Stimulated activated CD8-positive, alpha-beta memory T cell treated with anti-CD3 and anti-CD28 coated beads, Interleukin-15, amount 100 ng/mL, for 48 hours (primary cell): ENCODE results near the gene NAPA.
A peak's percentile ranks its signal among the peaks of the same experiment; 100 is the strongest.

Experiments
- DNase-seq, 2 donors: peaks; one replicate each; pipeline ENCODE4 v3.0.0-alpha.2; 2020; ENCODE audit warnings: low read depth in 2 of 2

Gene NAPA

DNA sequence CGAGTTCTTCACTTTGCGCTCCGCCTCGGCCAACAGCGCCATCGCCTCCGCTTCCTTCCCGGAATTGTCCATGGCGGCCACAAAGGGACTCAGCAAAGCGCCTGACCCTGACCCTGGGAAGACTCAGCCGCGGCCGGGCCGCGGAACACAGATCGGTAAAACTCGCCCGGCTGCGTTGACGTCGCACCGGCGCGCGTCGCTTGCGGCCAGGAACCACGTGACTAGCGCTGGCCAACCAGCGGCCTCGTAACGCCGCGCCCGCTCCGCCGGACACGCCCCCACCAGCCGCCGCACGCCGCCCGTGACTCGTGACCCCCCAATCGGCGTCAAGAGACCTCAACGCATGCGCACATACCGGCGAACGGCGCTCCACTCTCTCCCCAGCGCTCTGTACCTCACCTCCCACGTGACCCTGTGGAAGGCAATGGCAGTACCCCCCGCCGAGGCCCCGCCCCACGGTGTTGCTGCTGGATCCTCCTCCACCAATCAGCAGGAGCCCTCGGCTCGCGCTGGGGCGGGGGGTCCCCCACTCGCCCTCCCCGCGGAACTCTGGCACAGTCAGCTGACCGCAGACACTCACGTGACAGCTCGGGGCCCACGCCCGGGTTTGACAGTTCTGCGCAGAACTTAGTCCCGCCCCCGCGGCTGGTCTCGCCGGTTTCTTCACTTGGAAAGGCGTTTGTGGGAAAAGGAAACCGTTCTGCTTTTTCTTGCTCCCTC is at the start of gene NAPA:
TSS of gene NAPA (minus strand) at position 195 of the 720 bp plus-strand sequence. CDS start at position 72, 123 bp downstream.
- peak; percentile 100 for DNase-seq

DNA sequence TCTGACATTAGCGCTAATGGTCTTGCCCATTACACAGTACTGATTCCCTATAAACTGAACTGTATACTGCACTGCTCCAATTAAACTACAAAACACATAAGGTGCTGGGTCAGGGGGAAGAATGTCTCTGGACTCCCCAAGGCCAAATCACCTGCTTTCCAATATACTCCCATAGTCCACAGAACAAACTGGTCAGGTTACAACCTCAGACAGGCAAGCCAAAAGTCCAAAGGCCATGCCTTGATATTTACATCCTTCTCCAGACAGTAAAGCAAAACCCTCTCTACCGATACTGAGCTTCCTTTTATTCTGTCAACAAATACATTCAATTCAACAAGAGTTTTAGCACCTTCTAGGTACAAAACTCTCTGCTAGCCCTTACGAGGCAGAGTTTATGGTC is 49.2 kb upstream of the NAPA start:
- no peak for DNase-seq

DNA sequence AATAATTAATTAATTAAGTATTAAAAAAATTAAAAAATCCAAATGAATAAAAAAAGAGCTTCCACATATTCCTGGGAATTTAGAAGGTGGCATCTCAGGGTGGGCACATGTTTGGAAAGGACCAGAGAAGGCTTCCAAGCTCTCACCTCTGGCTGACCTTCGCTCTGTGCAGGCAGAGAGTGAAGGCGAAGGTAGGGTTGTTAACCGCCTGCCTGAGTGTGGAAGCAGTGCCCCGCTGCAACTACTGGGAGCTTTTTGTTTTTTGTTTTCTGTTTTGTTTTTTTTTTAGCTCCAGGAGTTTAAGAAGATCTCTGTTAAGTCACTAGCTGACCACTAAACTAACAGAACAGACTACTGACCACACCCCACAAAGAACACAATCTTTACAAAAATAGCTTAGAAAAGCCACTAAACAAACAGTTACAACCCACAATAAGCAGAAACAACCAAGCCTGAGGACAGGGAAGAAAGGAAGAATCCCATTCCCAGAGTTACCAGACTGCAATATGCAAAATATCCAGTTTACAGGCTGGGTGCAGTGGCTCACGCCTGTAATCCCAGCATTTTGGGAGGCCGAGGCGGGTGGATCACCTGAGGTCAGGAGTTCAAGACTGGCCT is 46.7 kb upstream of the NAPA start:
- DNase-seq, result no peak

DNA sequence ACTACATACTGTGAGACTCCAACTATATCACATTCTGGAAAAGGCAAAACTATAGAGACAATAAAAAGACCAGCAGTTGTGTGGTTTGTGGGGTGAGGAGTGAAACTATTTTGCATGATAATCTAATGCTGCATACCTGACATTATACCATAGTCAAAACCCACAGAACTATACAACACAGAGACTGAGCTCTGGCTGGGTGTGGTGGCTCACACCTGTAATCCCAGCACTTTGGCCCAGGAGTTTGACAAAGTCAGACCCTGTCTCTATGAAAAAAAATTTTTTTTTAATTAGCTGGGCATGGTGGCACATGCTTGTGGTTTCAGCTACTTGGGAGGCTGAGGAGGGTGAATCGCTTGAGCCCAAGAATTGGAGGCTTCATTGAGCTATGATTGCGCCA is 46.1 kb upstream of the NAPA start:
- DNase-seq, result no peak

DNA sequence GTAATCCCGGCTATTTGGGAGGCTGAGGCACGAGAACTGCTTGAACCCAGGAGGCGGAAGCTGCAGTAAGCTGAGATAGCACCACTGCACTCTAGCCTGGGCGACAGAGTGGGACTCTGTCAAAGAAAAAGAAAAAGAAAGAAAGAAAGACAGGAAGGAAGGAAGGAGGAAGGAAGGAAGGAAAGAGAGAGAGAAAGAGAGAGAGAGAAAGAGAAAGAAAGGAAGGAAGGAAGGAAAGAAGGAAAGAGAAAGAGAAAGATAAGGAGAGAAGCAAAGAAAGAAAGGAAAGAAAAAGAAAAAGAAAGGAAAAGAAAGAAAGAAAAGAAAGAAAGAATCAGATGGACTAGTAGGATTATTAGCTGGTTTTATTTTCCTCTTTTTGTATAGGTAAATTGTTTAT is 35.3 kb upstream of the NAPA start:
- no peak for DNase-seq

DNA sequence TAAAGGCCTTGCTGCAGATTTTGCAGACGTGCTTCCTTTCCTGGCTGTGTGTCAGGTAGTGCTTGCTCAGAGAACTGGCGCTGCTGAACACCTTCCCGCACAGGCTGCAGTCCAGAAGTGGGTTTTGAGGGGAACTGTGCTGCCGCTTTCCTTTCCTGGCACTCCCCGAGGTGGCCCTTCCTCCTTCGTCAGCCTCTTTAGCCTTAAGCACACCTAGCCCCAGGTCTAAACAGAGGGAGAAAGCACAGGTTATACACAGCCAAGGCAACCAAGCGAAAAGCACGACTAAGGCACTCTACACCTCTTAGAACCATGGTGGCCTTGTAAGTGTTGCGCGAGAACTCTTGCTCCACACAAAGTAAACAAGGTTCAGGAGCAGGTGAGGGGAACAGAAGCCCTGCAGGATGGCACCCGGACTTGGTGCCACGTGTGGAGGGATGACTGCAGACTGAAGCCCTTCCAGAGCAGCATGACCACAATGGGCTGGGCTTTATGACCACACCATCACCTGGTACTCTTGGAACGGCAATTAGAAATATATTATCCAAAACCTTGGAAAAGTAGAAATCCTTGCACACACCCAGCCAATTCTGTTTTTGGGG is 34.5 kb upstream of the NAPA start:
- no peak for DNase-seq

DNA sequence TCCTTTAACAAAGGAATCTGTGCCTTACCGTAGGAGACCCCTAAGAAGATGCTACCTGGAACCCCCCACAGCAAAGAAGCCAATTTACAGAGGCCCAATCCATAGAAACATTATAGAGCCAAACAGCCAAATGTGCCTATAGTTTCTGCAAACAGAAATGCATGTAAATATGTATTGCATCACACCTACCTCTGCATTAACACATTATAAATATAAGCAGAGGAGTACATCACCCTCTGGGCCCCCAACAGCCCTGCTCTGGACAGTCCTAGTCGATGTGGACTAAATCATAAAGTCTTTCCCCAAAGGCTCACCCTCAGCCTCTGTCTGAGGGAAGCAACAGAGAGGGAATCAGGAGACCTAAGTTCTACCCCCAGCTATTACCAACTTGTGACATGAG is 32.3 kb upstream of the NAPA start:
- DNase-seq, result no peak

DNA sequence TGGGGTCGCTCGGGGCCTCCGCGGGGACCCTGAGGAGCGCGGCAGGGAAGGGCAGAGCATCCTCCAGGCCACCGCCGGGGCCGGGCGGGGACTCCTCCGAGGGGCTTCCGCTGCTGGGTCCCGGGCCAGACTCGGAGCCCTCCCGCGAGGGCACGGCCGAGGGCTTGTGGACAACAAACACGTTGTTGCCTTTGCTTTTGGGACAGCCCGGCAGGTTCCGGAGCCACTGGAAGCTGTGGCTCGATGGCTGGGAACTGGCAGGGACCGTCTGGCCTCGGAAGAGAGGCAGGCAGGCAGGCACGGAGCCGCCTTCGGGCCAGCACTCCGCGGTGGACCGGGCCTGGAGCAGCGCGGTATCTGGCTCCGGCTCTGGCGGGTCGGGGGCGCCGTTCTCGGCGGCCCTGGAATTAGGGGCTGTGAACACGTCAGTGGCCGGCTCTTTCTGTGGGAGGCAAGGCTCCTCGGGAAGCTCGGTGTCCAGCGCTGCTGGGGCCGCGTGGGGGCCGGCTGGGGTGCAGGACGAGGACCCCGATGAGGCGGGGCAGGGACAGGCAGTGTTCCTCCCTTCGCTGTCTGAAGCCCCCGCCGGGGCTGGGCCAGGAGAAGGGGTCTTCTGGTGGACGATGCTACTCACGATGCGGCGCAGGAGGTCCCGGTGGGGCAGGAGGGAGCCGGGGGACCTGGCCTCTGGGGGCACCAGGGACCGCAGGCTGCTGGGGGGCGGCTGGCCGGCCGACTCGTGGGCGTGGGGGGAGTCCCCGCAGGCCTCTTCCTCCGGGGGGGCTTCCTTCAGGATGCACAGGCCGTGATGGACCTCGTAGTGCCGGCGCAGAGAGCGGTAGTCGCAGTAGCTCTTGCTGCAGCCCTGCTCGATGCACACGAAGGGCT is 30.4 kb upstream of the NAPA start:
- no peak for DNase-seq

DNA sequence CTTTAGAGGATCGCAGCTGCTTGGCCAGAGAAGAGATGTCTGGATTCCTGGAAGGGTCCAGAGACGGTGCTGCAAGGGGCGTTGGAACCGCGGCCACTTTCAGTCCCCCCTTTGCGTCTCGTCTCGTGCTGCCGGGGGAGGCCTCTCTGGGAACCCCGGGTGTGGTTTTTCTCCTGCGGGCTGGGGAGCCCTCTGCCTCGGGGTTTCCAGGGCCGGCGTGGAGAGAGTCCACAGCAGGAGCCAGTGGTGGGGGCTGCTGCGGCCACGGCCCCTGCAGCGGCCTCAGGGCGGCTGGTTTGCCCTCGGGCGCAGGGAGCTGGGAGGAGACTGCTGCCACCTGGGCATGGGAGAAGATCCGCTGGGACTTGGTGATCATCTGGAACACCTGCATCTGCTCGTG is 29.6 kb upstream of the NAPA start:
- no peak for DNase-seq

DNA sequence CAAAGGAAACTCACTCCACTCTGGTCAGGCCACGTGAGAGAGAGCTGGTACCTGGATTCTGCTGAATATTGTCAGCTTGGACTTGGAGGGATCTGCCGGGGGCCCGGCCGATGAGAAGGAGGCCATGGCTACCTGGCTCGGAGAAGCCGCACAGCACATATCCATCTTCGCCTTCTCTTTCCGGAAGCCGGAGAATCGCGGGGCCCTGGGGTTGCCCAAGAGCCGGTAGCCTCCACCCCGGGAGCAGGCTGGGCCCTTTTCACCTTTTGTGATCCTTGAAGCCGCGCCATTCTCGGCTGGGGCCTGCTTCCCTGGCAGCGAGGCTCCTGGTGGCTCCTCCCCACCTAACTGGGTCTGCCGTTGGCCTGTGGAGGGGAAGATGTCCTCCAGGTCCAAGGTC is 29.2 kb upstream of the NAPA start:
- no peak for DNase-seq

DNA sequence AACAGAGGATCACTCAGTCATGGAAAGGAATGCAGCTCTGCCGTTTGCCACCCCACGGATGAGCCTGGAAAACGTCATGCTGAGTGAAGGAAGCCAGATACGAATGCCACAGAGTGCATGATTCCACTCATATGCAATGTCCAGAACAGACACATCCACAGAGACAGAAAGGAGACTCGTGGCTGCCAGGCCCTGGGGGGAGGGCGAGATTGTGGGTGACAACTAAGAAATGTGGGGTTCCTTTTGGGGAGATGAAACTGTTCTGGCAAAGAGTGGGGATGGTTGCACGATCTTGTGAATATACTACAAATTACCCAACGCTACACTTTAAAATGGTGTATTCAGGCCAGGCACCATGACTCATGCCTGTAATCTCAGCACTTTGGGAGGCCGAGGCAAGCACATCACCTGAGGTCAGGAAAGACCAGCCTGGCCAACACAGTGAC is 27.2 kb upstream of the NAPA start:
- no peak for DNase-seq

DNA sequence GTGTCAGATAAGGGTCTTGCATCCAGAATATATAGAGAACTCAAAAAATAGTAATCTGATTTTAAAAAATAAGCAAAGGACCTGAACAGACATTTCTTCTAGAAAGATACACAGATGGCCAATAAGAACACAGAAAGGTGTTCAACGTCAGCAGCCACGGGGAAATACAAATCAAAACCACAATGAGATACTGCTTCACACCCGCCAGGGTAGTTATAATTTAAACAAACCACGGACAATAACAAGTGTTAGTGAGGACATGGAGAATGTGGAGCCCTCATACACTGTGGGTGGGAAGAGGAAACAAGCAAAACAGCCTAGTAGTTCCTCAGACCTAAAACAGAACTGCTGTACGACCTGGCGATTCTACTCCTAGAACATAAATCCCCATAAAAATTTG is 26.7 kb upstream of the NAPA start:
- peak in 1 of 2 donors; percentile 26 for DNase-seq

DNA sequence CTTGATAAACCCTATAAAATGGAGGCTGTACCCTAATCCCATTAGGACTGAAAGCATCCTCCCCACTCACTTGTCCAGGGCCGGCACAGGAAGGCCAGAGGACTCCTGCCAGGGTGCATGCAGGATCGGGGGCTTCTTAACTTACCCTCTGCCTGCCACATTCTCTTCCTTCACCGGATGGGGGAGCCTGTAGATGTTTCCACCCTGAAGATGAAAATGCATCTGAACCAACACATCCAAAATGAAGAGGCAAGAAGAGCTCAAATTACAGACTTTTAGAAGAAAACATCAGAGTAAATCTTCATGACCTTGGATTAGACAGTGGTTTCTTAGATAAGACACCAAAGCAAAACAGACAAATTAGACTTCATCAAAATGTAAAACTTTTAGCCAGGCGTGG is 25.9 kb upstream of the NAPA start:
- no peak for DNase-seq

DNA sequence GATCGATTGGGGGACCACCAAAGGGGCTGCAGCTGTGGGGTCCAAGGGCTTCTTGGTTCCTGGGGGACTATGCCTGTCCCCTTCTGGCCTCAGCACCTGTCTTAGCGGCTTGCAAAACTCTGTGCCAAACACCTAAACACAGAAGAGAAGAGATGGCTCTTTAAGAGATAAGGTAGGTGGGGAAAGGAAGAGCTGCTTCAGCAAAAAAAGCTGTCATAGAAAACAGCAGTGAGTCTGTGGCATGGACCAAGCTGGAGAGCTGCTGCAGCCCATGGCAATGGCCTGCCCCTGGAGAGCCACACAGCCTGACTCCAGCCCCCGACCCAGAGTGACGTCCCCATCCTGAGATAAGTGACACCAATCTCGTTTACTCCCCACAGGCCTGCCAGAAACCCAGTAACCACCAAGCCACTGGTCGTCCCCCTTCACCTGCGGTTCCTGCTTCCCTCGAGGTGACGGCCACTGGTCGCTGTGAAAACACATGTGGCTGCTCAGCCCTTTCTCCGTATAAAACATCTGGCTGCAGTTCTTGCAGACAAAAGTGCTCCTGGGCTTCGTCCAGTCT is 25.0 kb upstream of the NAPA start:
- DNase-seq, result no peak

DNA sequence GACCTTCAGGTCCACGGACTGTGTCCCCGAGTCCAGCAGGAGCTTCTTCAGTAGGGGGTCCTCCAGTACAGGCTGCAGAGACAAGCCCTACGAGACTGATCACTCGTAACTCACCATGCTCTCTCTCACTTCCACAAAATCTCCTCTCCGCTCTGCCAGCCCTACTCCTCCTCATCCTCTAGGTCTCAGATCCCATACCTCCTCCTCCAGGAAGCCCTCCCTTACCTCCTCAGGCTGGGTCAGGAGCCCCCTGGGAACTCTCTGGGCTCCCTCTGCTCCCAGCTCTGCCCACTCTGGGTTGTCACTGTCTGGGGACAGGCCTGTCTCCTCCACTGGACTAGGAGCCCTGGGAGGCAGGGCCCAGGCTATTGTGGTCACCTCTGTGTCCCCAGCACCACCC is 23.9 kb upstream of the NAPA start:
- DNase-seq, result no peak

DNA sequence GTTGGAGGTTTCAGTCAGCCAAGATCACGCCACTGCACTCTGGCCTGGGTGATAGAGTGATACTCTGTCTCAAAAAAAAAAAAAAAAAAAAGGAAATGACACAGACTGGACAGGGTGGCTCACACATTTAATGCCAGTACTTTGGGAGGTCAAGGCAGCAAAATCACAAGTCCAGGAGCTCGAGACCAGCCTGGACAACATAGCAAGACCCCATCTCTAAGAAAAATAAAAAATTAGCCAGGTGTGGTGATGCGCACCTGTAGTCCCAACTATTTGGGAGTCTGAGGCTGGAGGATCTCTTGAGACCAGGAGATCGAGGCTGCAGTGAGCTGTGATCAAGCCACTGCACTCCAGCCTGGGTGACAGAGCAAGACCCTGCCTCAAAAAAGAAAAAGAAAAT is 22.6 kb upstream of the NAPA start:
- no peak for DNase-seq

DNA sequence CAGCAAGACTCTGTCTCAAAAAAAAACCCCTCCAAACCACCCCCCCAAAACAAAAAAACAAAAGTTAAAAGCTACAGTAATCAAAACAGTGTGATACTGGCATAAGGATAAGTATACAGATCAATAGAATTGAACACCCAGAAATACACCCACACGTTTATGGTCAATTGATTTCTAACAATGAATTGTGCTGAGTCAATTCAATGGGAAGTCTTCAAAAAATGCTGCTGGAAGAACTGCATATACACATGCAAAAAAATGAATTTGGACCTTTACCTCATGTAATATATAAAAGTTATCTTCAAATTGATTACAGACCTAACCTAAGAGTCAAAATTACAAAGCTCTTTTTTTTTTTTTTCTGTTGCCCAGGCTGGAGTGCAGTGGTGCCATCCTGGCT is 19.8 kb upstream of the NAPA start:
- DNase-seq, result no peak

DNA sequence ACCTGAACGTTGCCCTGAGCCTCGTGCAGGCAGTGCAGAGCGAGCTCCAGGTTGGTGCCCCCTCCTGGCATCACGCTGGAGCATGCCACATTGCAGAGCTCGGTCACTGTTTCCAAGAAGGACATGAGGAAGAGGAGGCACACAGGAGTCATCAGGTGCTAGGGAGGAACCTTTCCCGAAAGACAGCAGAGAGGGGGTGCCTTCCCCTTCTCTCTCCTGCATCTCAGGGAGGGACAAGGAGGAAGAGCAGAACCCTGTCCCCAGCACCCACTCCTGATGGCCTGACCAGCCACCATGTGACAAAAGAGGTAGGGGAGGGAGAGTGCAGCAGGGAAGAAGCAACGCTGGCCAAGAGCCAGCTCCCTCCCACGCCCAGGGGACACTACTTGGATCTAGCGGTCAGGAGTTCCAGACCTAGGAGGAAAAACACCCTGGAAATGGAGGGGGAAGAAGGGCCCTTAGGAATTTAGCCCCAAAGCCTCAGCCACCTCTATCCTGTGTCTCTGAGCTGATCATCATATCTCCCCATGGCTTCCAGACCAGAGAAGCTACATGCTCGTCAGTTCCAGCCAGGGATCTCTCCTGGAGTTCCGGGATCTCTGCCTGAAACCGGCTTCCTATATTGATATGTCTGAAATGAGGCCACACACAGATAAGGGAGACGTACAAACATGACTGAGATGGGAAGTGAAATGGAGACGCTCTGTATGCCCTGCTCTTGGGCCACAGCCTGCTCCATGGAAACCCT is 17.0 kb upstream of the NAPA start:
- no peak for DNase-seq

DNA sequence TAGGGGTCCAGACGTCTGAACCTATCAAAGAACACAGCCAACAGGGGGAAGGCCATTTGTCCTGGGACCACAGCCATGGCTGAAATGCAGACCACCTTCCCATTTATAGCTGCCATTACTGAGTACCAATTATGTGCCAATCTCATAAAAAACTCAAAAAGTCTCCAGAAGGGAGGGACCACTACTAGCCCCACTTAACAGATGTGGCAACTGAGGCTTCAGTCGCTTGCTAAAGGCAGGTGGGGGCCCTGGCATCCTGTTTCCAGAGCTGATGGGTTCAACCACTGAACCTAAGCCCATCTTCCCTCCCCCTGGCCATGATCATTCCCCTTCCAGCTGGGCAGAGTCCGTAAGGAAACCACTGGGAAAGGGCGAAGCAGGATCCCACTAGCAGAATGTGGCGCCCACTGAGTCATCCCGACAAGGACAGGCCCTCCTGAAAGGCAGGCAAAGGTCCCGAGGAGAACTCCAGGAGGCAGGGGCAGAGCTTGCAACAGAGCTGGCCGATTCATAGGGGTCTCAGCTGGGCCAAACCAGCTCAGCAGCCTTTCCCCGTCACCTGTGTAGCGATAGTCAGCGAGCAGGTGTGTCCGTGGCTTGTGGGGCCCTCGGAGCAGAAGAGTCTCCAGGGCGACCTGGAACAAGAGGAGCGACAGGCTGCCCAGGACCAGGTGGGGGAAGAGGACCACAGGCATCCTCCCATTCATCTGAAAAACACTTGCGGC is 14.3 kb upstream of the NAPA start:
- DNase-seq, result no peak

DNA sequence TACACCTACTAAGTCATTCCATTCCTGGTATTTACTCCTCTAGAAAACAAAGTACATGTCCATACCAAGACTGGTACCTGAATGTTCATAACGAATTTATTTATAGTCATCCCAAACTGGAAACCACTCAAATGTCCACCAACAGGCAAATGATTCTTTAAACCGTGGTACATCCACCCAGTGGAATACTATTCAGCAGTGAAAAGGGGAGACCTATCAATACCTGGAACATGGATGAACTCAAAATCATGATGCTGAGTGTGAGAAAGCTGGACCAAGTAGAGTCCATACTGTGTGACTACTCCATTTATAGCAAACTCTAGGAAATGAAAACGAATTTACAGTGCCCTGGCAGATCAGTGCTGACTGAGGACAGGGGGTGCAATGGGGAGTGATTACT is 11.9 kb upstream of the NAPA start:
- DNase-seq, result no peak

DNA sequence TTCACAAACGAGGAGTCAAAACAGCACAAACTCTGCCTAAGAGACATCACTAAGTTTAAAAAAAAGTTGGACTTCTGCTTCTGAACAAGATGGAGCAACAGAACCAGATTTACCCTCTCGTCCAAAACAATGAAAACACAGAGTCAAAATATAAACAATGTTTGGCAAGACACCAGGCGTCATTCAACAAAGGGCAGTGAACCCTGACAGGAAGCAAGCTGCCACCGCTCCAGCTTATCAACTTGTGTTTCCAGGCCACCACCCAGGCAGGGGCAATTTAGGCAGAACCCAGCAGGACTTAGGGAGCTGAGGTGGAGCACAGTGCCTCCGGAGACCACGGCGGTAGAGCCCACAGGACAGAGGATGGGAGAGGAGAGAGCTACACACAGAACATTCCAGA is 8.6 kb upstream of the NAPA start:
- no peak for DNase-seq
